ENCODE data around the gene CNN2. TPM values are rescaled to one million over a fixed set of nuclear protein-coding genes. Genes with fewer than 3 reads are reported as not detected.
A peak's percentile ranks its signal among the peaks of the same experiment; 100 is the strongest.

The CNN2 gene
- total and polyA plus RNA-seq, 3 donors from 2014 or later: 19.1 to 36.4 (median 28.0) TPM

DNA sequence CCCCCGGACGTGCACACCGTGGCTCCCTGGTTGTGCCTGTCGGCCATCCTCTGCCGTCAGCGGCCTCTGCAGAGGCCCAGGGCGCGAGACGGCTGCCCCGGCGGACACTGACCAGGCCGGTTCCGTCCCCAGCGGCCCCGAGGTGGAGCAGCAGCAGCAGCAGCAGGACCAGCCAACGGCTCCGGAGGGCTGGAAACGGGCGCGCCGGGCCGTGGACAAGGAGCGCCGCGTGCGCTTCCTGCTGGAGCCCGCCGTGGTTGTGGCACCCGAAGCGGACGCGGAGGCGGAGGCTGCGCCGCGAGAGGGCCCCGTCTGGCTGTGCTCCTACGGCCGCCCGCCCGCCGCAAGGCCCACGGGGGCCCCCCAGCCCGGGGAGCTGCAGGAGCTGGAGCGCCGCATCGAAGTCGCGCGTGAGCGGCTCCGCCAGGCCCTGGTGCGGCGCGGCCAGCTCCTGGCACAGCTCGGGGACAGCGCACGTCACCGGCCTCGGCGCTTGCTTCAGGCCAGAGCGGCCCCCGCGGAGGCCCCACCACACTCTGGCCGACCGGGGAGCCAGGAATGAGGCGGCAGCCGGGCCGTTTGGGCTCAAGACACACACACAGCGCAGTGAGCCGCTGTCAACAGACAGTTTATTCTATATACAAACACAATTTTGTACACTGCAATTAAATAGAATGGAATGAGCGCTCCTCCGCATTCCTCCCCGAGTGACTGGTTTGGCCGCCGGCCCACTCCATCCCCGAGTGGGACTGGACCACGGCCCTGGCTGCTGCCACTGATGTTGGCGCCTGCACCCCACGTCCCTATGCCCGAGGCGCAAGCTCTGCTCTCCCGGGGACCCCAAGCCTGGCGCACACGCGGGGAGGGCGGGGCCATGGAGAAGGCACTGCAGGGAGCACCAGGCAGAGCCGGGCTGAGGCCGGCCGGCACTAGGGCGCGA, 17.1 kb upstream of the CNN2 start:
- WGBS, 2 donors: 13 to 51% methylated on average over 27 to 92 of the region's 92 CpGs
- DNase-seq: peak; percentile 54
- Histone ChIP-seq H3K36me3 (ENCODE audit: low read depth, missing control alignments) (no peaks in the 10 kb centered on the region), H3K27me3 (no peaks in the 10 kb centered on the region), H3K9me3 (no peaks in the 10 kb centered on the region), H3K27ac (peak overlapping the region; percentile 39 to 65), H3K4me3 (peak overlapping the region in 1 of 2 donors; percentile 38), H3K4me1 (peaks cover 11% of the 10 kb centered on the region)
- intact Hi-C loops (cut with DNase I; ENCODE audit: low total_unique reads): no loop called here
- TF ChIP-seq POLR2A (IDR thresholded peaks at IDR 0.05) (no peak), CTCF (IDR thresholded peaks at IDR 0.05) (no peak)

DNA sequence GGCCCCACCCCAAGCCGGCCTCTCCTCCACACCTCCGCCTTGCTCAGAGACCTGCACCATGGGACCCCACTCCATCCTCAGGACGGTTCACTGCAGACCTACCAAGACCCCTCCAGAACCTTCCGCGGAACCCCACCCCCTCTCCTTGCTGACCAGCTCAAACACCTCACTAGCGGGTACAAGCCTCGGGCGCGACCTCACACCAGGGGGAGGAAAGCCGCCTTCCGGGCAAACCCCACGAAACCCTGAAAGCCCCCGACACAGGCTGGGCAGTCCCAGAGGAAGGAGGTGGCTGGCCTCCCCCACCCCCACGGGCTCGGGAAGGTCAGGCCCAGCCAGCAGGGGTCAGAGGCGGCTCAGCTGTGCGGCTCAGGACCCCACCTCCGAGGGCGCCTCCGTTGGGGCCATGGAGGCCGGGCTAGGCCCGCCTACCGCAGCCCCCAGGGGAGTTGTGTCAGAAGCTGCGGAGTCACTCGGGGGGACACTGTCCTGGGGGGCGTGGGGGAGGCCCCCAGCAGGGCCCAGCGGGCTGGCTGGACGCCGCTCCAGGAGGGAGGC, 16.3 kb upstream of the CNN2 start:
- Histone ChIP-seq H3K9me3 (no peaks in the 10 kb centered on the region), H3K27me3 (no peaks in the 10 kb centered on the region), H3K4me3 (peak overlapping the region in 1 of 2 donors; percentile 38), H3K4me1 (peaks cover 12% of the 10 kb centered on the region), H3K27ac (peak overlapping the region; percentile 50 to 65), H3K36me3 (ENCODE audit: low read depth, missing control alignments) (no peaks in the 10 kb centered on the region)
- intact Hi-C loops (cut with DNase I; ENCODE audit: low total_unique reads): no loop called here
- TF ChIP-seq POLR2A (IDR thresholded peaks at IDR 0.05): no peak
- TF ChIP-seq CTCF (IDR thresholded peaks at IDR 0.05): no peak
- DNase-seq: no peak
- 39 to 79% methylated on average over 7 to 26 of the region's 29 CpGs for WGBS, 2 donors

- Histone ChIP-seq H3K27me3 (no peaks in the 10 kb centered on the region), H3K9me3 (no peaks in the 10 kb centered on the region), H3K4me1 (peaks cover 20% of the 10 kb centered on the region), H3K27ac (peak overlapping the region in 1 of 2 donors; percentile 50), H3K36me3 (ENCODE audit: low read depth, missing control alignments) (no peaks in the 10 kb centered on the region), H3K4me3 (no peak overlapping the region)
- TF ChIP-seq POLR2A (IDR thresholded peaks at IDR 0.05) (no peak), CTCF (IDR thresholded peaks at IDR 0.05) (no peak)
- no peak for DNase-seq
- intact Hi-C loops (cut with DNase I; ENCODE audit: low total_unique reads): no loop called here
- 88 to 93% methylated on average over 19 to 54 of the region's 56 CpGs for WGBS, 2 donors
Measured at GRCh38 chr19:1010586-1011510, 15.6 kb upstream of the CNN2 start.

- no peak for DNase-seq
- no peaks in the 10 kb centered on the region for H3K36me3 ChIP-seq (ENCODE audit: low read depth, missing control alignments)
- intact Hi-C loops (cut with DNase I; ENCODE audit: low total_unique reads): no loop called here
Measured at GRCh38 chr19:1011831-1012333, 14.5 kb upstream of the CNN2 start.

More at GRCh38 chr19:1011831-1012333, 14.5 kb upstream of the CNN2 start:
- no peak overlapping the region for H3K4me3 ChIP-seq
- TF ChIP-seq CTCF (IDR thresholded peaks at IDR 0.05) (no peak), POLR2A (IDR thresholded peaks at IDR 0.05) (no peak)
- H3K4me1 ChIP-seq: peaks cover 30% of the 10 kb centered on the region
- H3K9me3 ChIP-seq: no peaks in the 10 kb centered on the region
- 91 to 95% methylated on average over 26 to 36 of the region's 36 CpGs for WGBS, 2 donors
- H3K27ac ChIP-seq: no peak overlapping the region
- H3K27me3 ChIP-seq: no peaks in the 10 kb centered on the region
